HuH-7 (cell line): ENCODE data around the gene LINC01488.

Source experiments
- DNase-seq: peaks from one replicate; pipeline ENCODE4 v3.0.0; 2011; ENCODE audit warnings: low spot score

LINC01488 gene

DNA sequence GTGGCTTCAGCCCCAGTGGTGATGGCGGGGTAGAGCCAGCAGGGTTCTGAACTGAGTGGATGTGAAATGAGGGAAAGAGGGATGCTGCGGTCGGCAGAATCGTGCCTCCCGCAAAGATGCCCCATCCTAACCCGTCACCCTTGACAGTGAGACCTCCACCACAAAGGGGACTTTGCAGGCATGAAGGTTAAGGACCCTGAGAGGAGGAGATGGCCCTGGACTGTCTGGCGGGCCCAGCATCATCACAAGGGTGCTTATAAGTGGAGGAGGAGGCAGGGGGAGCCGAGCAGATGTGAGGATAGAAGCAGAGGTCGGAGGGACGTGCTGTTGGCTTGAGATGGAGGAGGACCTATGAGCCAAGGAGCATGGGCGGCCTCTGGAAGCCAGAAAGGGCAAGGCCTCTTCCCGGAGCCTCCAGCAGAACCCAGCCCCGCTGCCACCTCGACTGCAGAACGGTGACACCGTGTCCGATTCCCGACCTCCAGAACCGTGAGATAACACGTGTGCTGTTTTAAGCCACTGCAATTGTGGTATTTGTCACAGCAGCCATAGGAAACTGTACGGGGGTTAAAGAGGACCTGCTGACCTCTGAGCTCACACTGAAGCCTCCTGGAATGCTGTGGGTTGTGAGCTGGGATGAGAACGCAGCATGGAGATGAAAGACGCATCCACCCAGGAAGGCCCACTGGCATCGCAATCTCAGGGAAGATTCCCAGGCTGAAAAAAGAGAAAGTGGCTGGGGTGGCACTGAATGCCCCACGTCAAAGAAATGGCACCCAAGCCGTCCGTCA lies 10.9 kb downstream of the LINC01488 start:
- DNase-seq: no peak

GRCh38 chr11:69493931-69494821 lies 12.7 kb downstream of the LINC01488 start:
- no peak for DNase-seq

DNA sequence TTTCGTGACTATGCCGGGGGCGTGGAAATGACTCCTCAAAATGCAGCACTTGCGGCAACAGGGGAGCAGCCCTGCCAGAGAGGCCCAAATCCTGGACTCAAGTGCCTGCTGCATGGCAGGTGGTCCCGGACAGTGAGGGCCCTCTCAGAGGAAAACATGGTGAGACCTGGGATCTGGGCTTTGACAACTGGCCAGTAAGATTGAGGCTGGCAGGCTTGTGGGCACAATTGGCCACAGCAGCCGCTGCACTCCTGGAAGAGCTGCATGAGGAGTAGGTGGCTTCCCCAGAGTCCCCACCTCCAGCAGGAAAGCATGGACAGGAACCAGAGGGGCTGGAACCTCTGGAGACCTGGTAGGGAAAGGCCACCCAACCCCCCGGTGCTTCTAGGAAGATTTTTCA lies 13.4 kb downstream of the LINC01488 start:
- no peak for DNase-seq

GRCh38 chr11:69495441-69496201 lies 14.2 kb downstream of the LINC01488 start:
- no peak for DNase-seq

GRCh38 chr11:69496202-69496557 lies 14.7 kb downstream of the LINC01488 start:
- no peak for DNase-seq

DNA sequence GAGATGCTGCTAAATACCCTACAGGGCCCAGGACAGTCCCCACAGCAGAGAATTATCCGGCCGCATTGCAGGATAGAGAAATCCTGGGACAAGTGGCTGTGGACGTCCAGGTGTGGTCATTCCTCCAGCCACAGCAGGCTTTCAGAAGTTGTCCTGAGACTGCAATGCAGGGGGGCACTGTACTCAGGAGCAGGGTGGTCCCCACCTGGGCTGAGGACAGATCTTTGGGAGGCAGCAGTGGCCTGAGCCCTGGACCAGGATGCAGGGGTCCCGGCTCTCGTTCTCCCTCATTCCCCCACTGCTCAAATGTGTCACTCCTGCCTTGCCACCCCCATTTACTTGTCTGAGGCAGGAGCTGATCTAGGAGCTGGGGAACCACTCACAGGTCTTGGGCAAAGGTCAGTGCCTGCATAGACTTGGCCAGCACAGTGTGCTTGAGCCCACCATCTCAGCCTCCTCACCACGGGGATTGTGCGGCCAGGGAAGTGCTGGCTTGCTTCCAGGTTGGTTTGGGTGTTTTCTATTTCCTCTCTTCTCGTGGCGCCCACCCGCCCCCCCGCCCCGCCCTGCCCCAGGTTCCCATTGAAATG lies 15.3 kb downstream of the LINC01488 start:
- peak; percentile 82 for DNase-seq

- DNase-seq: peak; percentile 96
Observed at GRCh38 chr11:69497221-69497787, 15.8 kb downstream of the LINC01488 start.

DNA sequence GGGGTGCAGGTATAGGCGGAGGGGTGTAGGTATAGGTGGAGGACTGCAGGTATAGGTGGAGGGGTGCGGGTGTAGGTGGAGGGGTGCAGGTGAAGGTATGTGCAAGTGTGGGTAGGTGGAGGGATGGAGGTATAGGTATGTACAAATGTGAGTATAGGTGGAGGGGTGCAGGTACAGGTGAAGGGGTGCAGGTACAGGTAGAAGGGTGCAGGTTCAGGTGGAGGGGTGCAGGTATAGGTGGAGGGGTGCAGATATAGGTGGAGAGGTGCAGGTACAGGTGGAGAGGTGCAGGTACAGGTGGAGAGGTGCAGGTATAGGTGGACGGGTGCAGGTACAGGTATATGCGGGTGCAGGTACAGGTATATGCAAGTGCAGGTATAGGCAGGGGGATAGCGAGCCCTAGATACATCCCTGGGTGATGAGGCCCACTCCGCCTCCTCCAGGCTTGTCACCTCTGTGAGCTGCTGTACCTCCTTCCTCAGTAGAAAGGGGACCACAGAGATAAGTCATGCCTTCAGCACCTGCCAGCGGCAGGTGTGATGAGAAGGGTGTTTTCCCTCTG lies 17.2 kb downstream of the LINC01488 start:
- no peak for DNase-seq

DNA sequence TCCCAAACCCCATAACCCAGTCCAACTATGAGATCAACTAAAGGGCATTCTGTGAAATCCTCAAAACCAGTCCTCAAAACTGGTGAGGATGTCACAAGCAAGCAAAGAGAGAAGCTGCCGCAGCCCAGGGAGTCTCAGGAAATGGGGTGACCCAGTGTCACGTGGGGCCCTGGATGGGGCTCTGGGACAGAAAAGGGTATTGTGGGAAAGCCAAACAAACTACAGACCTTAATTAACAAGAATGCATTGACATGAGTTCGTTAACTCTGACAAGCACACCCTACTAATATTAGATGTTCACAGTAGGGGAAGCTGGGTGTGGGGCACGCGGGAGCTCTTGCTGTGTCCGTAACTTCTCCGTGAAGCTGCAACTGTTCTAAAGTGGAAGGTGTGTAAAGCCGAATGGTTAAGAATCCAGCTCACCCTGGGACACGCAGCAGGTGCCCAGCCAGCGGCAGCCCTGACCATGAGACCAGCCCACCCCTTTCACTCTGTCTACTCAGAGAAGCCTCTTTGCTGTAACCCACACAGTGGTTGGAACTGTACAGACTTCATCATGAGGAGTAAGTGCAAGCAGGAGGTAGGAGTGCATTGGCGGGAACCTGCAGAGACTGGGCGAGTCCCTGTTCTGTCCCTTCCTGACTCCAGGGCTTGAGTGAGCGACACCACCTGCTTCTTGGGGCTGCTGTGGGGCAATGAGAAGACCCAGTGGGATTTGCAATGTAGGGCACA lies 17.9 kb downstream of the LINC01488 start:
- DNase-seq: no peak

DNA sequence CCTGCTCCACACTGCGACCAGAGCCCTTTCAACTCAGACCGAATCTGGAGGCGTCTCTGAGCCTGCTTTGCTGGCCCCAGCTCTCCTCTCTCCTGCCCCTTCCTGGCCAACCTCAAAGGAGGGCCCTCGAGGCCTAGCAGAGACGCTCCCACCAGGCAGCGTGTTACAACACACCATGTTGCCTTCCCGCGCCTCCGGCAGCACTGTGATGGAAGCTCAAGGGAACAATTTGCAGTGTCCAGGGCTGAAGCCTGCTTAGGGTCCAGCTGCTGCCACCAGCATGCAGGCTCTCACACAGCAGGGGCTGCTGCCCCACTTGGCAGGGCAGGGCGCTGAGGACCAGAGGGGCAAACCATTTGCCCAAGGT lies 18.4 kb downstream of the LINC01488 start:
- no peak for DNase-seq

DNA sequence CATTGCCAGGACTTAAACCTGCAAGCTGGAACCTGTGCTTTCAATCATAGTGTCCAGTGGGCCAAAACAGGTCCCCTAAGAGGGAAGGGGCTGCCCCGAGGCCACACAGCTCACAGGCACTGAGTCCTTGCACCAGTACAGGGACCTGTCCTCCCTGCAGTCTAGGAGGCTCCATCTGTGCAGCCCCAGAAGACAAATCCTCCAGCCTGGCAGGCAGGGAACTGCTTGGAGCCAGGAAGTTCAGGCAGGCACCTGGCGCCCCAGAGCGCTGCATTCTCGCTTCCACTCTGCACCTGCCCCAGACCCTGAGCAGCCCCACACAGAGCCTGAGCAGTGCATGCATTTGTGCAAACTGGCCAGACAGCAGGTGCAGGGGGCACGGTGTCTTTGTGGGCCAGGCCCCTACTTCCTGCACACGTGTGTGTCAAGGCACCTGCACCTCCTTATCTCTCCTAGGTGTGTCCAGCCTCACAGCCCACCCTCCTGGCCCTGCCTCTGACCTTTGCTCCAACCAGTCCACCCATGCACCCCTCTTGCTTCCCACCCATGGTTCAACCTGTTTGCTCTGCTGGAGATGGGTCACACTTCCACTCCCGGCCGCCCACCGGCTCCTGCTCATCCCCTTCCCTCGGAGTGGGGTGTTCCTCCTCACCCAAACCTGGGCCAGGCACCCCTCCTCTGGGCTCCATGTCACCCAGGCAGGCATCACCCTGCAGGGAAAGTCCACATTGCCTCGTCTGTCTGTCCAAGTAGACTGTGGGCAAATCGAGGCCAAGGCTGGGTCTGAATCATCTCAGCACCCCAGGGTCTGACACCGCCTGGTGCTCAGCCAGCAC lies 19.0 kb downstream of the LINC01488 start:
- no peak for DNase-seq

- DNase-seq: no peak
Observed at GRCh38 chr11:69501121-69501489, 19.6 kb downstream of the LINC01488 start.

DNA sequence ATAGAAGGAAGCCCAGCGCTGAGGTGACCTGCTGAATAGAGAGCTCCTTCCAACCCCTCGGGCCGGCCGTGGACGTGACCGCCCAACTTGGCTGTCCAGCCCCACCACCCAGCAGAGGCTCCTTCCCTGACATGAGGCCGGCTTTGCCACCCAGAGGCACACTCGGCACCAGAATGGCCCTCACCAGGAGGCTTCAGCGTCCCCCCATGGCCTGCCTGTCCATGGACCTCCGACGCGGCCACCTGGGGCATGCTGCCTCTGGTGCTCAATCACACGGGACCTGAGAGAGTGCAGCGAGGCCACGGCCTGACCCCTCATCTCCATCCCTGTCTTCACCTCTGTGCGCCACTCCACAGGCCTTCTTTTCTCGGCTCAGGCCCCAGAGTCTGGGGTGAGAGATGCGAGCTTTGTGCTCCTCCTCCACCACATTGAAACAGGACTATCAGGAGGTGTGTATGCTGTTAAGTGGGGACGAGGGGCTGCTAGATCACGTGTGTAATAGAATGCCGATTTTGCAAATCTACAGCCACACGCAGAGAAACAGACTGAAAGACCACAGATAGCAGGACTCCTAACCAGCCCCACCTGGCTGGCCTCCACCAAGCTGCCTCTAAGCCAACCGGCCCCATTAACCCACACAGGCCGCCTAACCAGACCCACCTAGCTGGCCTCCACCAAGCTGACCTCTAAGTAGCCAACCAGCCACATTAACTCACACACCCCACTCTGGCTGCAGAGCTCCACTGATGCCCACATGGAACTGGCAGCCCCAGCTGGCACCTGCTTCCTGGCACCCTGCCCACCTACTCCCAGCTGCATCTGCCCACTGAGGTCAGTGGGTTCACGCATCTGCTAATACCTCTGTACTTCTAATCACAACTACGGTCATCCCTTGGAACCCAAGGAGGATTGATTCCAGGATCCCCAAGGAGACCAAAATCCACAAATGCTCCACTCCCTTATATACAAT lies 20.7 kb downstream of the LINC01488 start:
- DNase-seq: no peak

GRCh38 chr11:69504127-69504526 lies 22.7 kb downstream of the LINC01488 start:
- DNase-seq: no peak

- DNase-seq: no peak
Observed at GRCh38 chr11:69504576-69505335, 23.3 kb downstream of the LINC01488 start.

DNA sequence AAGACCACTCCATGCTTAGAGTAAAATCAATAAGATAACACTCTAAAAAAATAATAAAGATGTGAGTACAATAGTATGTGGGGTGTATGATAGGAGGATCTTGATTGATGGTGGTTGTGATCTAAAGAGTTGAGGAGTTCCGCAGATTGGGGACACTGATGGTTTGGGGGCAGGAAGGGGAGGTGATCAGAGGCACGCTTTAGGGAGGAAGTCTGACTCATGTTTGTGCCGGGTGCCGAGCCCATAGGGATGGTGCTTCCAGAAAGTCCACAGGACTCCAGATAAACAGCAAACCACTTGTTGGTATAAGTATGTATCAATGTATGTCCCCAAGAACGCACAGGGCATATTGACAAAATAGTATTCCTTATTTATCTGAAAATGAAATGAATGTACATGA lies 27.5 kb downstream of the LINC01488 start:
- no peak for DNase-seq

- no peak for DNase-seq
Observed at GRCh38 chr11:69509381-69509780, 27.9 kb downstream of the LINC01488 start.

GRCh38 chr11:69509846-69510390 lies 28.5 kb downstream of the LINC01488 start:
- no peak for DNase-seq
